ENCODE data around the gene ZNF236. TPM values are rescaled to one million over a fixed set of nuclear protein-coding genes. Genes with fewer than 3 reads are reported as not detected.
"Not testable (repeated sequence)": the region's sequence is repeated elsewhere in the genome, so short reads cannot be mapped to it uniquely, and the experiment has no call there.

ZNF236 gene
- total RNA-seq, 2 donors from 2014 or later, result 9.7 to 16.9 TPM

GRCh38 chr18:76962851-76963250 is 140.5 kb downstream of the ZNF236 start:
- no peak overlapping the region for H3K4me3 ChIP-seq
- H3K27ac ChIP-seq, result no peak overlapping the region
- H3K9me3 ChIP-seq, result no peaks in the 10 kb centered on the region
- H3K9ac ChIP-seq (ENCODE audit: low read depth in 2 of 2, low read length in 2 of 2), result no peak overlapping the region
- no peaks in the 10 kb centered on the region for H3K4me1 ChIP-seq
- intact Hi-C loops (cut with DNase I), result no loop called here
- TF ChIP-seq CTCF (IDR thresholded peaks at IDR 0.05), result no peak
- no peaks in the 10 kb centered on the region for H3K27me3 ChIP-seq
- no peaks in the 10 kb centered on the region for H3K36me3 ChIP-seq
- DNase-seq, result no peak

GRCh38 chr18:76963936-76964335 is 141.6 kb downstream of the ZNF236 start:
- no peak for DNase-seq
- no peak overlapping the region for H3K27ac ChIP-seq
- no peak overlapping the region for H3K4me3 ChIP-seq
- TF ChIP-seq CTCF (IDR thresholded peaks at IDR 0.05), result no peak
- H3K4me1 ChIP-seq, result no peaks in the 10 kb centered on the region
- intact Hi-C loops (cut with DNase I), result no loop called here
- H3K36me3 ChIP-seq, result no peaks in the 10 kb centered on the region
- no peaks in the 10 kb centered on the region for H3K9me3 ChIP-seq
- no peak overlapping the region for H3K9ac ChIP-seq (ENCODE audit: low read depth in 2 of 2, low read length in 2 of 2)
- H3K27me3 ChIP-seq, result no peaks in the 10 kb centered on the region

DNA sequence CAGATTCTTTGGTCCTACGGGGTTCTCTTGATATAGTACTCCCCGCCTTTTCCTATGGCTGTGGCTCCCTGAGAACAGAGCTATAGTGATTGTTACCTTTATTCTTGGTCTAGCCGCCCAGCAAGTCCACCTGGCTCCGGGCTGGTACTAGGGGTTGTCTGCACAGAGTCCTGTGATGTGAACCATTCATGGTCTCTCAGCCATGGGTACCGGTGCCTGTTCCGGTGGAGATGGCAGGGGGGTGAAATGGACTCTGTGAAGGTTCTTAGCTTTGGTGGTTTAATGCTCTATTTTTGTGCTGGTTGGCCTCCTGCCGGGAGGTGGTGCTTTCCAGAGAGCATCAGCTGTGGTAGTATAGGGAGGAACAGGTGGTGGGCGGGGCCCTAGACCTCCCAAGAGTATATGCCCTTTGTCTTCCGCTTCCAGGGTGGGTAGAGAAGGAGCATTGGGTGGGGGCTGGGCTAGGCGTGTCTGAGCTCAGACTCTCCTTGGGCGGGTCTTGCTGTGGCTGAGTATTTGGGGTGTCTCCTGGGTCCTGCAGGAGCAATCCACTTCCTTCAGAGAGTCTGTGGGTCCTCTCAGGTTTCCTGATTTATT is 143.3 kb downstream of the ZNF236 start:
- H3K27me3 ChIP-seq; H3K27ac ChIP-seq; H3K9ac ChIP-seq (ENCODE audit: low read depth in 2 of 2, low read length in 2 of 2); H3K36me3 ChIP-seq; intact Hi-C loops (cut with DNase I); H3K4me3 ChIP-seq; H3K4me1 ChIP-seq; H3K9me3 ChIP-seq: not testable (repeated sequence)
- peak; percentile 75 for DNase-seq

DNA sequence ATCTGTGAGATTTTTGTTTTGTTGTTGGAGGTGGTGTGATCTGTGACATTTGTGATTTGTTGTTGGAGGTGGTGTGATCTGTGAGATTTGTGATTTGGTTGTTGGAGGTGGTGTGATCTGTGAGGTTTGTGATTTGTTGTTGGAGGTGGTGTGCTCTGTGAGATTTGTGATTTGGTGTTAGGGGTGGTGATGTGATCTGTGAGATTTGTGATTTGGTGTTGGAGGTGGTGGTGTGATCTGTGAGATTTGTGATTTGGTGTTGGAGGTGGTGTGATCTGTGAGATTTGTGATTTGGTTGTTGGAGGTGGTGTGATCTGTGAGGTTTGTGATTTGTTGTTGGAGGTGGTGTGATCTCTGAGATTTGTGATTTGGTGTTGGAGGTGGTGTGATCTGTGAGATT is 144.9 kb downstream of the ZNF236 start:
- intact Hi-C loops (cut with DNase I); DNase-seq; H3K4me3 ChIP-seq: not testable (repeated sequence)

DNA sequence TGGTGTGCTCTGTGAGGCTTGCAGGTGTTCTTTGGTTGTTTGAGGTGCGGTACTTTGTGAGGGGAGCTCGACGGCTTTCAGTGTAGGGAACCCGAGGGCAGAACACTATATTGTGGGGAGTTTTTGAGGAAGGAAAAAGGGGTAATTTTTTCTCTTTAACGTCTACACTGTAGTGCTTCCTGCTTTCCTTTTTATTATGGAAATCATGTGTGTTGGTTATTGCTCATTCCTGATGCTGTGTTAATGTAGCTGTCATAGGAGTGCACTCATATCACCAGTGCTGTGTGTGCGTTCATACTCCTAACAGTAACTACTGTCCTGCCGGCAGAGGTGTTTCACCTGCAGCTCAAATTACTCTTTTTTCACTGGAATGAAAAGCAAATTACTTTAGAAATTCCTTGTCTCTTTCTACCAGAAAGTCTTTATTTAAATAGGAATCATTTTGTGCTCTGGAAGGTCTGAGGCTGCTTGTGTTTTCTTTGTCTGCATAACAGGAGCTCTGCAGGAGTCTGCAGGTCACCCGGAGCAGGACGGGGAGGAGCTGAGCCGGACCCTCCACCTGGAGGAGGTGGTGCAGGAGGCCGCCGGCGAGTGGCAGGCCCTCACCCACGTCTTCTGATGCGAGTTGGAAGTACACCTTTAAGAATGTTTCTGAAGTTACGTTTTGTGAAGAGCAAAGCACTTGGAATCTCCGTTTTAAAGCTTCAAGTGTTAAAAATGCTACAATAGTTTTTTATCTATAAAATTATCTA is 145.5 kb downstream of the ZNF236 start:
- no peaks in the 10 kb centered on the region for H3K9me3 ChIP-seq
- H3K27me3 ChIP-seq, result no peaks in the 10 kb centered on the region
- TF ChIP-seq CTCF (IDR thresholded peaks at IDR 0.05), result no peak
- H3K27ac ChIP-seq, result no peak overlapping the region
- H3K9ac ChIP-seq (ENCODE audit: low read depth in 2 of 2, low read length in 2 of 2), result no peak overlapping the region
- H3K36me3 ChIP-seq, result no peaks in the 10 kb centered on the region
- intact Hi-C loops (cut with DNase I), result no loop called here
- DNase-seq, result no peak
- no peak overlapping the region for H3K4me3 ChIP-seq
- no peaks in the 10 kb centered on the region for H3K4me1 ChIP-seq

More for the DNA sequence above, 144.9 kb downstream of the ZNF236 start:
- not testable (repeated sequence) for H3K9ac ChIP-seq (ENCODE audit: low read depth in 2 of 2, low read length in 2 of 2); H3K9me3 ChIP-seq; H3K27ac ChIP-seq; H3K27me3 ChIP-seq; H3K36me3 ChIP-seq; H3K4me1 ChIP-seq

- no peak overlapping the region for H3K9ac ChIP-seq (ENCODE audit: low read depth in 2 of 2, low read length in 2 of 2)
- no peaks in the 10 kb centered on the region for H3K9me3 ChIP-seq
- DNase-seq, result no peak
- H3K27ac ChIP-seq, result no peak overlapping the region
- H3K27me3 ChIP-seq, result no peaks in the 10 kb centered on the region
- intact Hi-C loops (cut with DNase I), result no loop called here
- no peaks in the 10 kb centered on the region for H3K36me3 ChIP-seq
- no peak overlapping the region for H3K4me3 ChIP-seq
- TF ChIP-seq CTCF (IDR thresholded peaks at IDR 0.05), result no peak
- no peaks in the 10 kb centered on the region for H3K4me1 ChIP-seq
Observed at GRCh38 chr18:76970770-76971559, 148.6 kb downstream of the ZNF236 start.

Data from colonic mucosa (tissue), 4 donors.